ENCODE data around the gene CHKA. TPM values are rescaled to one million over a fixed set of nuclear protein-coding genes. Genes with fewer than 3 reads are reported as not detected.

CHKA gene
- total and polyA plus RNA-seq, 9 of the 15 experiments (the other 6 are each of a cell fraction or from before 2014, with no cell fraction given), result 3.6 to 37.0 (median 30.2) TPM

DNA sequence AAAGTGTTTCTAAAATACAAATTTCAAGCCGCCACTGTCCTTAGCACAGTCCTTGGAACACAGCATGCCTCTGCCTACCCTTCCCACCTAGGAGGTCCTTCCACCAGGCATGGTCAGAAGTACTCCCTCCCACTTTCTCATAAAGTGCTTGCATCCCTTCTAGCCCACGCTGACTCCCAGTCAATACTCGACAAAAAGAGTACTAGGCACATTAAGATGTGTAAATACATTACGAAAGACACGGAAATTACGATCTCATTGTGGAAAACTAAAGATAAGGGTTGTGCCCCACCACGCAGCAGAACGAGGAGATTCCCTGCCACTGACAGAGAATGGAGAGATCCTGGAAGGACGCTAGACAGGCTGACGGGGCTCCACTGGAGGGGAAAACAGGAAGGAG, 13.5 kb downstream of the CHKA start:
- Histone ChIP-seq H3K4me1 (replicated peaks in 1 of 2; ENCODE audit: control insufficient read depth in 2 of 2, insufficient read depth in 2 of 2, low read length in 2 of 2) (peaks cover 4 to 16% of the 10 kb centered on the region in 2 experiments; a peak in 4 of 5 replicates), H3K9me3 (replicated peaks; ENCODE audit: control insufficient read depth, insufficient read depth, low read depth, low read length) (no peaks in the 10 kb centered on the region), H3K79me2 (ENCODE audit: control insufficient read depth, insufficient read depth, low read length) (peaks cover 68% of the 10 kb centered on the region), H3K9ac (ENCODE audit: insufficient read depth in 1 of 2, low read depth in 2 of 2, low read length in 2 of 2) (no peak overlapping the region; a peak in 1 of 4 replicates), H3K4me2 (ENCODE audit: insufficient read depth, low read length) (peak overlapping the region; percentile 27; the same call in 1 of the 2 replicates), H4K20me1 (replicated peaks; ENCODE audit: control insufficient read depth, insufficient read depth, low read length) (peaks cover 5% of the 10 kb centered on the region; the same call in 1 of the 2 replicates), H2AFZ (ENCODE audit: low read depth, low read length) (no peak overlapping the region), H3K36me3 (ENCODE audit: control insufficient read depth, insufficient read depth, low read length) (peaks cover 31% of the 10 kb centered on the region; the same call in 2 of the 3 replicates), H3K4me3 (no peak overlapping the region), H3K27me3 (ENCODE audit: control insufficient read depth in 2 of 2, insufficient read depth in 2 of 2, low read length in 2 of 2) (no peaks in the 10 kb centered on the region), H3K27ac (ENCODE audit: extremely low read depth, low read depth, low read length) (no peak overlapping the region), H3K9me1 (ENCODE audit: control insufficient read depth, insufficient read depth, low read length) (no peaks in the 10 kb centered on the region)
- no TSS peak for BruUV-seq (replicated peaks)
- intact Hi-C loops (cut with micrococcal nuclease) (no loop called here), in situ Hi-C loops (cut with MboI) (no loop called here)
- 42% methylated on average over 10 of the region's 10 CpGs for WGBS (ENCODE audit: insufficient coverage, low coverage, missing lambda C conversion rate)
- DNase-seq (ENCODE audit: extremely low read depth in 1 of 4, low spot score in 3 of 4), result no peak
- CTCF ChIA-PET (ENCODE audit: low intra/inter-chr PET ratio), result no interaction called here
- no peak for TF ChIP-seq BMI1 (IDR thresholded peaks at IDR 0.05; ENCODE audit: low read length)
- FAIRE-seq, result no peak
- POLR2A ChIA-PET, result interaction anchor here (0.6 to 3.0 kb wide), 2 partner anchors 9 to 11 kb away, joined by 3 to 31 read pairs; no protein-coding TSS in a partner anchor
- peak; percentile 31; the same call in 2 of the 3 replicates for ATAC-seq

- ChIA-PET CTCF (ENCODE audit: low intra/inter-chr PET ratio) (no interaction called here), POLR2A (interaction anchor here (0.7 to 3.0 kb wide), 3 partner anchors 9 to 18 kb away, joined by 3 to 31 read pairs (median 4); no protein-coding TSS in a partner anchor)
- H3K27ac ChIP-seq (ENCODE audit: extremely low read depth, low read depth, low read length), result 0 out of 3 replicates have a peak overlapping the region, but pooled peaks have one; percentile 21
- no peak overlapping the region for H2AFZ ChIP-seq (ENCODE audit: low read depth, low read length)
- no peak overlapping the region for H3K4me3 ChIP-seq
- peak overlapping the region in 1 of 2 experiments; percentile 69; a peak in 1 of 4 replicates for H3K9ac ChIP-seq (ENCODE audit: insufficient read depth in 1 of 2, low read depth in 2 of 2, low read length in 2 of 2)
- no peaks in the 10 kb centered on the region for H3K27me3 ChIP-seq (ENCODE audit: control insufficient read depth in 2 of 2, insufficient read depth in 2 of 2, low read length in 2 of 2)
- WGBS (ENCODE audit: insufficient coverage, low coverage, missing lambda C conversion rate), result 22% methylated on average over 8 of the region's 8 CpGs
- ATAC-seq, result peak; percentile 63
- H4K20me1 ChIP-seq (replicated peaks; ENCODE audit: control insufficient read depth, insufficient read depth, low read length), result peaks cover 5% of the 10 kb centered on the region; the same call in 1 of the 2 replicates
- peaks cover 70% of the 10 kb centered on the region for H3K79me2 ChIP-seq (ENCODE audit: control insufficient read depth, insufficient read depth, low read length)
- H3K4me1 ChIP-seq (replicated peaks in 1 of 2; ENCODE audit: control insufficient read depth in 2 of 2, insufficient read depth in 2 of 2, low read length in 2 of 2), result peaks cover 4 to 16% of the 10 kb centered on the region in 2 experiments; a peak in 4 of 5 replicates
- H3K9me3 ChIP-seq (replicated peaks; ENCODE audit: control insufficient read depth, insufficient read depth, low read depth, low read length), result no peaks in the 10 kb centered on the region
- H3K36me3 ChIP-seq (ENCODE audit: control insufficient read depth, insufficient read depth, low read length), result peaks cover 28% of the 10 kb centered on the region; the same call in 2 of the 3 replicates
- no peaks in the 10 kb centered on the region for H3K9me1 ChIP-seq (ENCODE audit: control insufficient read depth, insufficient read depth, low read length)
- intact Hi-C loops (cut with micrococcal nuclease), result no loop called here
- peak; percentile 30; the same call in 1 of the 2 replicates for TF ChIP-seq CBFA2T3 (IDR thresholded peaks at IDR 0.05)
- no peak for TF ChIP-seq ZNF436 (CRISPR knock-in tag; IDR thresholded peaks at IDR 0.05)
- peak; percentile 43 for TF ChIP-seq TCF3 (CRISPR knock-in tag; IDR thresholded peaks at IDR 0.05)
- TF ChIP-seq CBFA2T2 (conservative IDR thresholded peaks at IDR 0.05), result 0 out of 2 replicates have a peak, but pooled peaks have one; percentile 2
- TF ChIP-seq L3MBTL2 (IDR thresholded peaks at IDR 0.05), result no peak
- DNase-seq (ENCODE audit: extremely low read depth in 1 of 4, low spot score in 3 of 4), result peak in 1 of 4 experiments; percentile 37
- in situ Hi-C loops (cut with MboI), result no loop called here
- no peak overlapping the region for H3K4me2 ChIP-seq (ENCODE audit: insufficient read depth, low read length)
- FAIRE-seq, result no peak
- BruUV-seq (replicated peaks), result no TSS peak
Observed at GRCh38 chr11:68106165-68106940, 14.8 kb downstream of the CHKA start.
